ENCODE data around the gene PAPPA. TPM values are rescaled to one million over a fixed set of nuclear protein-coding genes. Genes with fewer than 3 reads are reported as not detected.

PAPPA gene
- total and polyA plus RNA-seq, 9 donors: 0.61 to 5.5 (median 2.6) TPM

DNA sequence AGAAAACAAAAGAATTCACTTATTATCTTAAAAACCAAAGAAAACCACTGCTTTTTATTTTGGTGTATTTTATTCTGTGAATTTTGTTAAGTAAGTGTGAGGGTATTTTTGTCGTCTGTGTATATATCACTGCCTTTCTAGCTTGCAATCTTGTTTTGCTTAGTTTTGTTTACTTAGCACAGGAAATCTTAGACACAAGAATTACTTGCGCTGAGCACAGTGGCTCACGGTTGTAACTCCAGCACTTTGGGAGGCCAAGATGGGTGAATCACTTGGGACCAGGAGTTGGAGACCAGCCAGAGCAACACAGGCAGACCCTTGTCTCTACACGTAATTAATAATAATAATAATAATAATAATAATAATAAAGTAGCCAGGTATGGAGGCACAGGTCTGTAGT lies 230.3 kb downstream of the PAPPA start:
- Histone ChIP-seq H3K4me1 (ENCODE audit: insufficient read depth) (no peaks in the 10 kb centered on the region), H3K36me3 (no peaks in the 10 kb centered on the region), H3K27me3 (no peaks in the 10 kb centered on the region), H3K4me3 (no peak overlapping the region), H3K27ac (no peak overlapping the region), H3K9me3 (no peaks in the 10 kb centered on the region)
- DNase-seq: no peak
- intact Hi-C loops (cut with DNase I): no loop called here
- 17 to 42% (median 24%) methylated on average over 4 of the region's 4 CpGs for WGBS, 3 donors
- TF ChIP-seq EP300 (IDR thresholded peaks at IDR 0.05) (no peak), POLR2A (IDR thresholded peaks at IDR 0.05) (no peak)
- TF ChIP-seq, protein P1, sequence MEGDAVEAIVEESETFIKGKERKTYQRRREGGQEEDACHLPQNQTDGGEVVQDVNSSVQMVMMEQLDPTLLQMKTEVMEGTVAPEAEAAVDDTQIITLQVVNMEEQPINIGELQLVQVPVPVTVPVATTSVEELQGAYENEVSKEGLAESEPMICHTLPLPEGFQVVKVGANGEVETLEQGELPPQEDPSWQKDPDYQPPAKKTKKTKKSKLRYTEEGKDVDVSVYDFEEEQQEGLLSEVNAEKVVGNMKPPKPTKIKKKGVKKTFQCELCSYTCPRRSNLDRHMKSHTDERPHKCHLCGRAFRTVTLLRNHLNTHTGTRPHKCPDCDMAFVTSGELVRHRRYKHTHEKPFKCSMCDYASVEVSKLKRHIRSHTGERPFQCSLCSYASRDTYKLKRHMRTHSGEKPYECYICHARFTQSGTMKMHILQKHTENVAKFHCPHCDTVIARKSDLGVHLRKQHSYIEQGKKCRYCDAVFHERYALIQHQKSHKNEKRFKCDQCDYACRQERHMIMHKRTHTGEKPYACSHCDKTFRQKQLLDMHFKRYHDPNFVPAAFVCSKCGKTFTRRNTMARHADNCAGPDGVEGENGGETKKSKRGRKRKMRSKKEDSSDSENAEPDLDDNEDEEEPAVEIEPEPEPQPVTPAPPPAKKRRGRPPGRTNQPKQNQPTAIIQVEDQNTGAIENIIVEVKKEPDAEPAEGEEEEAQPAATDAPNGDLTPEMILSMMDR (IDR thresholded peaks at IDR 0.05): no peak

DNA sequence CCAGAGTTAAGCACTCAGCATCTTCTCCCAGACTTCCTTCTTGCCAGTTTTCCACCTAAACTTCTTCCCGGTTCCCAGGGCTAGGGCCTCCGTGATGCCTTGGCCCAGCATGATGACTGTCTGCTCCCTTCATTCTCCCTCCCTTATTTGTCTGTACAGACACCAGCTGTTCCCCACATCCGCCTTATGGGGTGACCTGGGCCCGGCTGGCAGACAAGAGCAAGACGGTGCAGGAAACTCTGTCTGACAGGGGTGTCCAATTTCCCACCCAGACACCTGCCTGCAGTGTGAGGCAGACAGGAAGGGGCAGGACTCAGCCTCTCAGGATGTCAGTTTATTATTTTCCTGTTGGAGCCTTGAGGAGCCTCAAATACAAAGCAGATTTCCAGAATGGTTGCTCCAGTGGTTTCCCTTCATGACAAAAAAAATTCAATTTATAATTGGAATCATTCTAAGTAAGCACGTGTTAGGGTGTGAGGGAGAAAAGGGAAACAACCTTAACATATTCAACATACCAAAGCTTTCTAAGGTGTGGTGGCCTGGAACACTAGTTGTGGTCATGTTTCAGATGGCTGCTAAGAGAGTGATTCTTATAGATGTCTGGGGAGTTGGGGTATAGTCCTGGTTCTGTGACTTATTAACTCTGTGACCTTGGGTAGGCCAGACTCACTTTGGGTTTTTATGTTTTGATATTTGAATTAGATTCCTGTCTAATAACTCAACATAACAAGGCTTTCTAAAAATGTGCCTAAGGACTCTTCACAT lies 234.5 kb downstream of the PAPPA start:
- 58 to 69% (median 68%) methylated on average over 6 of the region's 6 CpGs for WGBS, 3 donors

DNA sequence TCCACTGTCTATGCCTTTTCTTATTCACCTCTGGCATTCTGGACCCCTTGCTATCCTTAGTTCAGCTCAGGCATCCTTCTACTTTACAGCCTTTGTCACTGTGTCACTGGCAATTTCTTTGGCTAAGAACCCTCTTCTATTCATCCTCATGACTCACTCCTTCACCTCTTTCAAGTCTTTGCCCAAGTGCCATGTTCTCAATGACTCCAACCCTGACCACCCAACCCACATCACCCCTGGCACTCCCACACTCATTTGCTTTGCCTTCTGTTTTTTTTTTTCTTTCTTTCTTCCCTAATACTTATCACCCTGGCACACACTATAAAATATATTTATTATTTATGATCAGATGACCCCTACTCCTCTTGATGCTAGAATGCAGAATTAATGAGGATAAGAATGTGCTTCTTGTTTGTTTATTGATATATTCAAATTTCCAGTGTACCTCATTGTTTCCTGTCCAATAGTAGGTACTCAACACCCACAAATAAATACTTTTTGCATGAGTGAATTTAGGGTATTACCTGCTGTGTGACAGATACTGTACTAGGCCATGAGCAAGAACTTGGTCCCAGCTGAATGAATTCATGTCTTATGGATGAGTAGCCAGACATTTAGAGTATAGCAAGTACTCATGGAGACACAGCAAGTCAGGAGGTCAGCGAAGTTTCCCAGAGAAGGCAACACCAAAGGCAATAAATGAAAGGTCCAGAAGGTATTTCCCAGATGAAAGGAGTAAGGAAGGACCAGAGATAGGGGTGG lies 236.1 kb downstream of the PAPPA start:
- intact Hi-C loops (cut with DNase I): no loop called here
- H3K9me3 ChIP-seq: no peaks in the 10 kb centered on the region
- H3K27ac ChIP-seq: no peak overlapping the region
- H3K4me3 ChIP-seq: no peak overlapping the region
- no peak for DNase-seq
- TF ChIP-seq EP300 (IDR thresholded peaks at IDR 0.05) (no peak), POLR2A (IDR thresholded peaks at IDR 0.05) (no peak)
- TF ChIP-seq, protein P1 (IDR thresholded peaks at IDR 0.05): no peak
- 90 to 94% (median 93%) methylated on average over 1 of the region's 1 CpG for WGBS, 3 donors
- no peaks in the 10 kb centered on the region for H3K36me3 ChIP-seq
- H3K27me3 ChIP-seq: no peaks in the 10 kb centered on the region
- no peaks in the 10 kb centered on the region for H3K4me1 ChIP-seq (ENCODE audit: insufficient read depth)

More for the DNA sequence above, 234.5 kb downstream of the PAPPA start:
- no peak for DNase-seq
- no peak overlapping the region for H3K27ac ChIP-seq
- no peaks in the 10 kb centered on the region for H3K4me1 ChIP-seq (ENCODE audit: insufficient read depth)
- H3K27me3 ChIP-seq: no peaks in the 10 kb centered on the region
- no peaks in the 10 kb centered on the region for H3K36me3 ChIP-seq
- TF ChIP-seq, protein P1 (IDR thresholded peaks at IDR 0.05): no peak
- TF ChIP-seq POLR2A (IDR thresholded peaks at IDR 0.05) (no peak), EP300 (IDR thresholded peaks at IDR 0.05) (no peak)
- no peaks in the 10 kb centered on the region for H3K9me3 ChIP-seq
- H3K4me3 ChIP-seq: no peak overlapping the region
- intact Hi-C loops (cut with DNase I): no loop called here

DNA sequence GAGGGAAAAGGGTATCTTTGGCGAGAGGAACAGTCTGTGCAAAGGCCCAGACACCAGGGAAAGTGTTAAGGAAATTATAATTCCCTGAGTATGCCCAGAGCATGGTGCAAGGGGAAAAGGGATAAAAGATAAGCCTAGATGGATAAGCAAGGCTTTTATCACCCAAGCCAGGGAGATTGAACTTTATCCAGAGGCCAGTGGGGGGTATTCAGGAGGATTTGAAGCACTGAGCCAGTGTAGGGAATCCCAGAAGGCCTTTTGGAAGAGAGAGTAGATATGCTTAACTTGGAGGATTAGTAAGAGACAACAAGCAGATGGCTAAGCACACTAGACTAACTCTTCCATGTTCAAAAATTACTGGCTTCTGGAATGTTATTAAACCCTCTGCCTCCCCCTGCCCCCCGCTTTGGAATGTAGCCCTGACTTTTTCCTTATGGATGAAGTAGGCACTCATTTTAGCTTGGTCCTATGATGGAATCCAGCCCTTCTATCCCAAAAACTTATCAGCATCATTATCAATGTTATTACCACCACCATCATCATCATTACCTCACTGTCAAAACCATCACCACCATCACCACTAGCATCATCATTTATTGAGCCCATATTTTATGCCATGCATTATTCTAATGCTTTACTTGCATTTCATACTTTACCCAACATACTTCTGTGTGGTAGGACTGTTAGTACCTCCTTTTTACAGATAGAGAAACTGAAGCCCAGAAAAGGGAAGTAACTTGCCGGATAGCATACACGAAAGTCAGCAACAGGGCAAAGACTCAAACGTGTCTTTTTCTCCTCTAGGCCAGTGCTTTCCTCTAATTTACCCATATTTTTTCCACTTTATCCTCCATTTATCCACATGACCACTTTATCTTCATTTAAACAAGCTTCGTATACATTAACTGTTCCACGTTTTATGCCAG lies 237.0 kb downstream of the PAPPA start:
- Histone ChIP-seq H3K36me3 (no peaks in the 10 kb centered on the region), H3K27me3 (no peaks in the 10 kb centered on the region), H3K4me1 (ENCODE audit: insufficient read depth) (no peaks in the 10 kb centered on the region), H3K4me3 (no peak overlapping the region), H3K27ac (no peak overlapping the region), H3K9me3 (no peaks in the 10 kb centered on the region)
- TF ChIP-seq, protein P1 (IDR thresholded peaks at IDR 0.05): no peak
- TF ChIP-seq EP300 (IDR thresholded peaks at IDR 0.05): no peak
- TF ChIP-seq POLR2A (IDR thresholded peaks at IDR 0.05): no peak
- intact Hi-C loops (cut with DNase I): no loop called here
- WGBS, 3 donors: 90 to 93% (median 91%) methylated on average over 7 of the region's 7 CpGs
- DNase-seq: no peak
